GM06990 (cell line): ENCODE data around the gene MBNL2.

ENCODE experiments used
- DNase-seq: peaks from one replicate; pipeline ENCODE4 v3.0.0-alpha.2; 2011; ENCODE audit not compliant: insufficient read length; ENCODE audit errors: extremely low read depth
- H3K27me3 ChIP-seq: replicated peaks from 2 replicates; pipeline ENCODE4 v1.6.0; 2011; ENCODE audit warnings: low read length; ENCODE audit not compliant: control insufficient read depth, insufficient read depth
- H3K36me3 ChIP-seq: 2 replicates; pipeline ENCODE4 v1.5.1; 2011; ENCODE audit warnings: low read length; ENCODE audit not compliant: control insufficient read depth, insufficient read depth
- H3K4me3 ChIP-seq: replicated peaks from 2 replicates; pipeline ENCODE4 v1.5.1; 2011; ENCODE audit warnings: low read depth, mild to moderate bottlenecking, control low read depth, low read length
- CTCF ChIP-seq: IDR thresholded peaks from 2 replicates; pipeline ENCODE4 v1.5.1; 2011; ENCODE audit warnings: low read length, control low read depth, mild to moderate bottlenecking, inconsistent platforms; ENCODE audit not compliant: insufficient read depth, poor library complexity, severe bottlenecking

The MBNL2 gene

GRCh38 chr13:97239943-97240787 lies 18.0 kb downstream of the MBNL2 start:
- H3K36me3 ChIP-seq = no peaks in the 10 kb centered on the region
- H3K4me3 ChIP-seq = no peak overlapping the region
- no peaks in the 10 kb centered on the region for H3K27me3 ChIP-seq
- no peak for DNase-seq
- no peak for TF ChIP-seq CTCF

- H3K27me3 ChIP-seq = no peaks in the 10 kb centered on the region
- TF ChIP-seq CTCF = no peak
- no peak for DNase-seq
- H3K36me3 ChIP-seq = no peaks in the 10 kb centered on the region
- no peak overlapping the region for H3K4me3 ChIP-seq
These were observed 18.9 kb downstream of the MBNL2 start for GRCh38 chr13:97240788-97241734.

GRCh38 chr13:97241761-97242160 lies 19.6 kb downstream of the MBNL2 start:
- Histone ChIP-seq H3K4me3 (no peak overlapping the region), H3K36me3 (no peaks in the 10 kb centered on the region), H3K27me3 (no peaks in the 10 kb centered on the region)
- TF ChIP-seq CTCF = no peak
- DNase-seq = no peak

GRCh38 chr13:97242755-97243497 lies 20.8 kb downstream of the MBNL2 start:
- Histone ChIP-seq H3K36me3 (no peaks in the 10 kb centered on the region), H3K4me3 (no peak overlapping the region), H3K27me3 (no peaks in the 10 kb centered on the region)
- DNase-seq = no peak
- TF ChIP-seq CTCF = no peak

GRCh38 chr13:97243915-97244781 lies 22.0 kb downstream of the MBNL2 start:
- Histone ChIP-seq H3K27me3 (no peaks in the 10 kb centered on the region), H3K36me3 (no peaks in the 10 kb centered on the region), H3K4me3 (no peak overlapping the region)
- no peak for TF ChIP-seq CTCF
- DNase-seq = no peak
